ENCODE measurements around the gene SORBS1.

DNA sequence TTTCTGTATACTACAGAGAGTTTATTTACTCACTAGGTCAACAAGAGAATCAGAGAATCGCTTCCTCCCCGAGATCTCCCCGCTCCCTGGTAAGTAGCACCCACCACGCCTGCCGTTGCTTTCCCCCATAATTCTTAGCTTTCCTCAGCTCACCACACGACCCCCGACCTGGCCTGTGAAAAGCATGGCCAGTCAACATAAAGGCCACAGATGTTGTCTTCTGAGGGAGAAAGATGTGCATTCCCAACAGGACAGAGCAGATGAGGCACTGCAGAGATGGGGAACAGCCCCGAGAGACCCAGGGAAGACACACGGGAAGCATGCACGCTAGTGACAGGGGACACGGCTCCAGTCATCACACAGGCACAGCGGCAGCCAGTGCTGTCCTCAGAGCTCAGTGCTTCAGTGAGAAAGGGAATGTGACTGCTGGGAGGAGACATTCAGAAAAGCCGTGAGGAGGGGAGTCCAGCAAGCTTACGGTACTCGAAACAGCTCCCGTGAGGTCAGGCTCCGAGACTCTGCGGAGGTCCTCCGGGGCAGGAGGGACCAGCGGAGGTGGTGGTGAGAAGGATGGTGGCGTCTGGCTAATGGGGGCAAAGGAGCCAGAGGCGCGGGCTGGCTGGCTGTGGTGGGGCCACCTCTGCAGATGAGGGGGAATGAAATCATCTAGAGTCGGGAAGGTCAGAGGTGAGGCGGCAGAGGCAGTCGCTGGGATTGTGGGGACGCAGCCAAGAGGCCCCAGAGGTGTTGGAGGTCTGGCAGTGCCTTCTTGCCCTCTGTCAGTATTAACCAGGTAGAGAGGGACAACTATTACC is 146.9 kb downstream of the SORBS1 start:
- TF ChIP-seq, protein P1, sequence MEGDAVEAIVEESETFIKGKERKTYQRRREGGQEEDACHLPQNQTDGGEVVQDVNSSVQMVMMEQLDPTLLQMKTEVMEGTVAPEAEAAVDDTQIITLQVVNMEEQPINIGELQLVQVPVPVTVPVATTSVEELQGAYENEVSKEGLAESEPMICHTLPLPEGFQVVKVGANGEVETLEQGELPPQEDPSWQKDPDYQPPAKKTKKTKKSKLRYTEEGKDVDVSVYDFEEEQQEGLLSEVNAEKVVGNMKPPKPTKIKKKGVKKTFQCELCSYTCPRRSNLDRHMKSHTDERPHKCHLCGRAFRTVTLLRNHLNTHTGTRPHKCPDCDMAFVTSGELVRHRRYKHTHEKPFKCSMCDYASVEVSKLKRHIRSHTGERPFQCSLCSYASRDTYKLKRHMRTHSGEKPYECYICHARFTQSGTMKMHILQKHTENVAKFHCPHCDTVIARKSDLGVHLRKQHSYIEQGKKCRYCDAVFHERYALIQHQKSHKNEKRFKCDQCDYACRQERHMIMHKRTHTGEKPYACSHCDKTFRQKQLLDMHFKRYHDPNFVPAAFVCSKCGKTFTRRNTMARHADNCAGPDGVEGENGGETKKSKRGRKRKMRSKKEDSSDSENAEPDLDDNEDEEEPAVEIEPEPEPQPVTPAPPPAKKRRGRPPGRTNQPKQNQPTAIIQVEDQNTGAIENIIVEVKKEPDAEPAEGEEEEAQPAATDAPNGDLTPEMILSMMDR (IDR thresholded peaks at IDR 0.05; ENCODE audit: insufficient read depth, low read length): no peak
- TF ChIP-seq GABPA (IDR thresholded peaks at IDR 0.05; ENCODE audit: low read depth): no peak
- no peak for TF ChIP-seq REST (IDR thresholded peaks at IDR 0.05; ENCODE audit: insufficient replicate concordance, low read depth)
- no peak for TF ChIP-seq POLR2AphosphoS5 (IDR thresholded peaks at IDR 0.05; ENCODE audit: low read depth)
- no peak for TF ChIP-seq SPI1 (IDR thresholded peaks at IDR 0.05; ENCODE audit: borderline replicate concordance, low read depth)
